A549 (cell line): Measurements from ENCODE around the gene CCL14.

Experiments
- ELK1 ChIP-seq: fragments of 150-350 bp; IDR thresholded peaks from 2 replicates; pipeline ENCODE4 v1.6.1; 2014; ENCODE audit warnings: low read depth, mild to moderate bottlenecking, low read length
- EP300 ChIP-seq, 2 experiments: fragments of >200 bp; sonication (Bioruptor Twin); formaldehyde crosslinking; IDR thresholded peaks; 2 replicates in 1 of 2; 3 replicates in 1 of 2; pipeline ENCODE4 v1.6.1; 2016 to 2017
- MAFK ChIP-seq: fragments of 450-650 bp; IDR thresholded peaks from 2 replicates; pipeline ENCODE4 v1.6.1; 2014; ENCODE audit not compliant: partially characterized antibody
- MAX ChIP-seq: IDR thresholded peaks from 2 replicates; pipeline ENCODE4 v1.6.1; 2012
- NR3C1 ChIP-seq: fragments of >200 bp; sonication (Bioruptor Twin); formaldehyde crosslinking; IDR thresholded peaks from 3 replicates; pipeline ENCODE4 v1.6.1; 2017
- POLR2A ChIP-seq: IDR thresholded peaks from 2 replicates; pipeline ENCODE4 v1.6.1; 2012; ENCODE audit warnings: mild to moderate bottlenecking, low read length
- REST ChIP-seq: fragments of 200-600 bp; sonication (generic); IDR thresholded peaks from 2 replicates; pipeline ENCODE4 v1.6.1; 2016; ENCODE audit warnings: antibody characterized with exemption, mild to moderate bottlenecking, moderate library complexity
- SREBF2 ChIP-seq: fragments of 450-650 bp; IDR thresholded peaks from 2 replicates; pipeline ENCODE4 v1.6.1; 2014; ENCODE audit warnings: mild to moderate bottlenecking, moderate library complexity
- TF ChIP-seq, protein P1 (sequence below): fragments of >200 bp; sonication (Bioruptor Twin); formaldehyde crosslinking; IDR thresholded peaks from 3 replicates; pipeline ENCODE4 v1.5.1; 2016
- TF ChIP-seq, protein P2 (sequence below): fragments of 250-450 bp; sonication (Bioruptor Pico); IDR thresholded peaks from 2 replicates; pipeline ENCODE4 v1.5.0; 2021; ENCODE audit warnings: mild to moderate bottlenecking, moderate library complexity, borderline replicate concordance

GRCh38 chr17:36027761-36028160 is 41.2 kb upstream of the CCL14 start:
- TF ChIP-seq ELK1 (no peak), MAFK (no peak), SREBF2 (no peak), REST (no peak), NR3C1 (no peak), MAX (no peak), POLR2A (no peak), EP300 (IDR thresholded peaks at IDR 0.05) (no peak)
- TF ChIP-seq, protein P1, sequence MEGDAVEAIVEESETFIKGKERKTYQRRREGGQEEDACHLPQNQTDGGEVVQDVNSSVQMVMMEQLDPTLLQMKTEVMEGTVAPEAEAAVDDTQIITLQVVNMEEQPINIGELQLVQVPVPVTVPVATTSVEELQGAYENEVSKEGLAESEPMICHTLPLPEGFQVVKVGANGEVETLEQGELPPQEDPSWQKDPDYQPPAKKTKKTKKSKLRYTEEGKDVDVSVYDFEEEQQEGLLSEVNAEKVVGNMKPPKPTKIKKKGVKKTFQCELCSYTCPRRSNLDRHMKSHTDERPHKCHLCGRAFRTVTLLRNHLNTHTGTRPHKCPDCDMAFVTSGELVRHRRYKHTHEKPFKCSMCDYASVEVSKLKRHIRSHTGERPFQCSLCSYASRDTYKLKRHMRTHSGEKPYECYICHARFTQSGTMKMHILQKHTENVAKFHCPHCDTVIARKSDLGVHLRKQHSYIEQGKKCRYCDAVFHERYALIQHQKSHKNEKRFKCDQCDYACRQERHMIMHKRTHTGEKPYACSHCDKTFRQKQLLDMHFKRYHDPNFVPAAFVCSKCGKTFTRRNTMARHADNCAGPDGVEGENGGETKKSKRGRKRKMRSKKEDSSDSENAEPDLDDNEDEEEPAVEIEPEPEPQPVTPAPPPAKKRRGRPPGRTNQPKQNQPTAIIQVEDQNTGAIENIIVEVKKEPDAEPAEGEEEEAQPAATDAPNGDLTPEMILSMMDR, result no peak
- TF ChIP-seq, protein P2, sequence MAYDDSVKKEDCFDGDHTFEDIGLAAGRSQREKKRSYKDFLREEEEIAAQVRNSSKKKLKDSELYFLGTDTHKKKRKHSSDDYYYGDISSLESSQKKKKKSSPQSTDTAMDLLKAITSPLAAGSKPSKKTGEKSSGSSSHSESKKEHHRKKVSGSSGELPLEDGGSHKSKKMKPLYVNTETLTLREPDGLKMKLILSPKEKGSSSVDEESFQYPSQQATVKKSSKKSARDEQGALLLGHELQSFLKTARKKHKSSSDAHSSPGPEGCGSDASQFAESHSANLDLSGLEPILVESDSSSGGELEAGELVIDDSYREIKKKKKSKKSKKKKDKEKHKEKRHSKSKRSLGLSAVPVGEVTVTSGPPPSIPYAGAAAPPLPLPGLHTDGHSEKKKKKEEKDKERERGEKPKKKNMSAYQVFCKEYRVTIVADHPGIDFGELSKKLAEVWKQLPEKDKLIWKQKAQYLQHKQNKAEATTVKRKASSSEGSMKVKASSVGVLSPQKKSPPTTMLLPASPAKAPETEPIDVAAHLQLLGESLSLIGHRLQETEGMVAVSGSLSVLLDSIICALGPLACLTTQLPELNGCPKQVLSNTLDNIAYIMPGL, result no peak
